Measurements from ENCODE around the gene SEPTIN10. TPM values are rescaled to one million over a fixed set of nuclear protein-coding genes. Genes with fewer than 3 reads are reported as not detected.

SEPTIN10 gene
- total RNA-seq, 1 experiment from 2014 or later = 92.5 TPM

- H3K4me1 ChIP-seq (ENCODE audit: insufficient read depth, low read length) = no peaks in the 10 kb centered on the region
- H3K14ac ChIP-seq (ENCODE audit: insufficient read depth, low read length) = no peak overlapping the region
- no peak overlapping the region for H2BK120ac ChIP-seq (ENCODE audit: low read depth, low read length, poor library complexity, severe bottlenecking)
- Mint-ChIP-seq H3K27me3 (ENCODE audit: low read depth) (peaks cover 10% of the 10 kb centered on the region), H3K9me3 (peaks cover 17% of the 10 kb centered on the region in 2 experiments), H3K4me3 (no peak overlapping the region), H3K4me1 (peaks cover 2 to 7% of the 10 kb centered on the region in 2 experiments; a peak in 3 of 4 replicates), H3K27ac (no peak overlapping the region), H3K36me3 (ENCODE audit: insufficient read depth in 1 of 3, low read depth in 3 of 3) (peaks cover 9 to 14% (median 12%) of the 10 kb centered on the region in 3 experiments)
- no CpG with 5 or more reads among the region's 6 CpGs for WGBS (ENCODE audit: extremely low coverage, insufficient read length, low lambda C conversion rate)
- H3K23me2 ChIP-seq (ENCODE audit: insufficient read length, low read depth, low read length, poor library complexity, severe bottlenecking) = no peaks in the 10 kb centered on the region
- no peak overlapping the region for H3K27ac ChIP-seq (ENCODE audit: insufficient read length, low read depth, low read length)
- no peak overlapping the region for H4K91ac ChIP-seq (ENCODE audit: insufficient read length, low read depth, low read length)
- H3K27me3 ChIP-seq (ENCODE audit: insufficient read depth, low read length) = no peaks in the 10 kb centered on the region
- H2BK5ac ChIP-seq (ENCODE audit: insufficient read length, low read length) = no peak overlapping the region
- no peak overlapping the region for H2AK5ac ChIP-seq (ENCODE audit: insufficient read length, low read length)
- DNase-seq = no peak
- no peaks in the 10 kb centered on the region for H3K79me1 ChIP-seq (ENCODE audit: insufficient read depth, low read depth, low read length, poor library complexity, severe bottlenecking)
- H3K9me3 ChIP-seq (ENCODE audit: control insufficient read depth, low read depth, low read length) = no peaks in the 10 kb centered on the region
- no peak overlapping the region for H2BK12ac ChIP-seq (ENCODE audit: insufficient read length, low read depth, low read length)
- no peak overlapping the region for H3K4me2 ChIP-seq (ENCODE audit: insufficient read depth, insufficient read length, low read length)
- H3K18ac ChIP-seq (ENCODE audit: insufficient read length, low read depth, low read length) = no peak overlapping the region
- no peaks in the 10 kb centered on the region for H4K20me1 ChIP-seq (ENCODE audit: control insufficient read depth, insufficient read depth, insufficient read length)
- H3T11ph ChIP-seq (ENCODE audit: low read length) = no peak overlapping the region
- H3K9ac ChIP-seq (ENCODE audit: extremely low read depth, insufficient read length, low read length) = no peak overlapping the region
- no peak overlapping the region for H2AFZ ChIP-seq (ENCODE audit: low read length)
- no peak overlapping the region for H2BK20ac ChIP-seq (ENCODE audit: low read depth, low read length, poor library complexity, severe bottlenecking)
- no peak overlapping the region for H3K23ac ChIP-seq (ENCODE audit: insufficient read length, low read depth, low read length)
- H3K4ac ChIP-seq (ENCODE audit: low read depth, low read length) = no peak overlapping the region
- H3K79me2 ChIP-seq (ENCODE audit: insufficient read depth, low read length) = no peaks in the 10 kb centered on the region
- H4K5ac ChIP-seq (ENCODE audit: insufficient read length, low read depth, low read length) = no peak overlapping the region
- H2BK15ac ChIP-seq (ENCODE audit: low read depth, low read length) = no peak overlapping the region
- H4K8ac ChIP-seq (replicated peaks; ENCODE audit: insufficient read length, low read depth, low read length) = no peak overlapping the region
- no peak overlapping the region for H3K56ac ChIP-seq (ENCODE audit: insufficient read length, low read depth, low read length)
- no peak for TF ChIP-seq CTCF (conservative IDR thresholded peaks at IDR 0.05)
These were observed 78.4 kb downstream of the SEPTIN10 start for GRCh38 chr2:109535217-109535946.
